Measurements from ENCODE around the gene FIBCD1. TPM values are rescaled to one million over a fixed set of nuclear protein-coding genes. Genes with fewer than 3 reads are reported as not detected.

Gene FIBCD1
- total and polyA plus RNA-seq, 9 of the 15 experiments (the other 6 are each of a cell fraction or from before 2014, with no cell fraction given) = 0.53 to 1.2 (median 0.95) TPM; not detected in 4

DNA sequence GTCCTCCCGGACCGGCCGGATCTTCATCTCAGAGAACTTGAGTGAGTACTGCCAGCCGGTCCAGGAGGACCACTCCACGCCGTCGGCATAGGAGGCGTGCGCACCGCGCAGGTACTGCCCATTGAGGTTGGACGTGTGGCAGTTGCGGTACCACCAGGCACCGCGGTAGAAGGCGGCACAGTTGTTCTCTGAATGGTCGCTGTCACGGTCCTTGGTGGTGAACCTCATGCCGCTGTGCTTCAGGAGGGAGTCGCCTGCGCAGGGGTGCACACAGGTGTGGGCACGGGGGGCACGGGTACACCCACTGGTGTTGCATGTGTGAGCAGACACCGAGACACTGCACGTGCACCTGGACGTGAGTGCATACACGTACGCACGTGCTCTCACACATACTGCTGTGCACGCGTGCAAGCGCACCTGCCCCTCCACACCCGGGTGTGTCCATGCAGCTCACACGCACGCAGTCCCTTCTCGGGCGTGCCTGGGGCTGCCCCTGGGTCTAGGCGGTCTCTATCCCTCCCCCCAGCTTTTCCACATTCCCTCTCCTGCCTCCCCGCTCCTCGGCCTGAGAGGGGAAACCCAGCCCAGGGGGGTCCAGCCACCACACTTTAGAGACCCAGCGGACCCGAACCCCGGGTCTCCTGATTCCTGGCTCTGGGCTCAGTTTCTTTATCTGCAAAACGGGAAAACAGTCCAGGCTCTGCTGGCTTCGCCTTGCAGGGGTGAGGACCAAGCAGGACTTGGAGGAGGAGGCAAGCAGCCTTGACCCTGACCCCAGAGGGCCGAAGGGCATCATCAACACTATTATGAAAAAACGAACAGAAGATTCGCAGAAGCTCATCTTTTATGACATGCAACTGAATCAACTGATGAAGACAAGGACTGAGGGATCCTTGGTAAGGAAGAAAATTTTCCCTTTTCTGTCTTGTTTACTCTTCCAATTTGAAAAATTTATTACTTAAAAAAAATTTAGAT lies 34.7 kb downstream of the FIBCD1 start (continued):
- TF ChIP-seq, protein P1, sequence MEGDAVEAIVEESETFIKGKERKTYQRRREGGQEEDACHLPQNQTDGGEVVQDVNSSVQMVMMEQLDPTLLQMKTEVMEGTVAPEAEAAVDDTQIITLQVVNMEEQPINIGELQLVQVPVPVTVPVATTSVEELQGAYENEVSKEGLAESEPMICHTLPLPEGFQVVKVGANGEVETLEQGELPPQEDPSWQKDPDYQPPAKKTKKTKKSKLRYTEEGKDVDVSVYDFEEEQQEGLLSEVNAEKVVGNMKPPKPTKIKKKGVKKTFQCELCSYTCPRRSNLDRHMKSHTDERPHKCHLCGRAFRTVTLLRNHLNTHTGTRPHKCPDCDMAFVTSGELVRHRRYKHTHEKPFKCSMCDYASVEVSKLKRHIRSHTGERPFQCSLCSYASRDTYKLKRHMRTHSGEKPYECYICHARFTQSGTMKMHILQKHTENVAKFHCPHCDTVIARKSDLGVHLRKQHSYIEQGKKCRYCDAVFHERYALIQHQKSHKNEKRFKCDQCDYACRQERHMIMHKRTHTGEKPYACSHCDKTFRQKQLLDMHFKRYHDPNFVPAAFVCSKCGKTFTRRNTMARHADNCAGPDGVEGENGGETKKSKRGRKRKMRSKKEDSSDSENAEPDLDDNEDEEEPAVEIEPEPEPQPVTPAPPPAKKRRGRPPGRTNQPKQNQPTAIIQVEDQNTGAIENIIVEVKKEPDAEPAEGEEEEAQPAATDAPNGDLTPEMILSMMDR (IDR thresholded peaks at IDR 0.05 in 2 of 3, conservative IDR thresholded peaks at IDR 0.05 in 1 of 3; ENCODE audit: insufficient read depth in 2 of 3, low read depth in 1 of 3, low read length in 3 of 3) = 0 out of 6 replicates have a peak, but pooled peaks of 1 of the 3 experiments have one; percentile 5
- TF ChIP-seq MAFK (IDR thresholded peaks at IDR 0.05; ENCODE audit: low read length) (peak; percentile 31; the same call in 1 of the 2 replicates), SRSF7 (optimal IDR thresholded peaks at IDR 0.05; ENCODE audit: low read depth, low read length) (no peak), ZNF436 (CRISPR knock-in tag; IDR thresholded peaks at IDR 0.05) (no peak), POLR3A (IDR thresholded peaks at IDR 0.05; ENCODE audit: borderline replicate concordance, extremely low read depth, insufficient read depth, insufficient read length) (no peak), TBL1XR1 (IDR thresholded peaks at IDR 0.05; ENCODE audit: low read length in 2 of 2) (peak in 1 of 2 experiments; percentile 75; a peak in 2 of 4 replicates), RCOR1 (IDR thresholded peaks at IDR 0.05; ENCODE audit: borderline replicate concordance in 1 of 2, low read depth in 2 of 2, low read length in 2 of 2) (0 out of 4 replicates have a peak, but pooled peaks of 1 of the 2 experiments have one; percentile 4), PHF20 (IDR thresholded peaks at IDR 0.05; ENCODE audit: partially characterized antibody) (no peak), RHOXF2B (CRISPR knock-in tag; conservative IDR thresholded peaks at IDR 0.05) (no peak), ZNF408 (CRISPR knock-in tag; IDR thresholded peaks at IDR 0.05; ENCODE audit: low read depth) (no peak), RB1 (IDR thresholded peaks at IDR 0.05; ENCODE audit: low read depth) (no peak), FOXP1 (CRISPR knock-in tag; IDR thresholded peaks at IDR 0.05) (no peak), NR3C1 (CRISPR knock-in tag; IDR thresholded peaks at IDR 0.05) (no peak), BHLHE40 (IDR thresholded peaks at IDR 0.05; ENCODE audit: low read length) (peak; percentile 94)
- TF ChIP-seq, protein P2, sequence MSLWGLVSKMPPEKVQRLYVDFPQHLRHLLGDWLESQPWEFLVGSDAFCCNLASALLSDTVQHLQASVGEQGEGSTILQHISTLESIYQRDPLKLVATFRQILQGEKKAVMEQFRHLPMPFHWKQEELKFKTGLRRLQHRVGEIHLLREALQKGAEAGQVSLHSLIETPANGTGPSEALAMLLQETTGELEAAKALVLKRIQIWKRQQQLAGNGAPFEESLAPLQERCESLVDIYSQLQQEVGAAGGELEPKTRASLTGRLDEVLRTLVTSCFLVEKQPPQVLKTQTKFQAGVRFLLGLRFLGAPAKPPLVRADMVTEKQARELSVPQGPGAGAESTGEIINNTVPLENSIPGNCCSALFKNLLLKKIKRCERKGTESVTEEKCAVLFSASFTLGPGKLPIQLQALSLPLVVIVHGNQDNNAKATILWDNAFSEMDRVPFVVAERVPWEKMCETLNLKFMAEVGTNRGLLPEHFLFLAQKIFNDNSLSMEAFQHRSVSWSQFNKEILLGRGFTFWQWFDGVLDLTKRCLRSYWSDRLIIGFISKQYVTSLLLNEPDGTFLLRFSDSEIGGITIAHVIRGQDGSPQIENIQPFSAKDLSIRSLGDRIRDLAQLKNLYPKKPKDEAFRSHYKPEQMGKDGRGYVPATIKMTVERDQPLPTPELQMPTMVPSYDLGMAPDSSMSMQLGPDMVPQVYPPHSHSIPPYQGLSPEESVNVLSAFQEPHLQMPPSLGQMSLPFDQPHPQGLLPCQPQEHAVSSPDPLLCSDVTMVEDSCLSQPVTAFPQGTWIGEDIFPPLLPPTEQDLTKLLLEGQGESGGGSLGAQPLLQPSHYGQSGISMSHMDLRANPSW (CRISPR knock-in tag; IDR thresholded peaks at IDR 0.05) = peak; percentile 25
- TF ChIP-seq, protein P3, sequence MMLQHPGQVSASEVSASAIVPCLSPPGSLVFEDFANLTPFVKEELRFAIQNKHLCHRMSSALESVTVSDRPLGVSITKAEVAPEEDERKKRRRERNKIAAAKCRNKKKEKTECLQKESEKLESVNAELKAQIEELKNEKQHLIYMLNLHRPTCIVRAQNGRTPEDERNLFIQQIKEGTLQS (IDR thresholded peaks at IDR 0.05) = no peak
- TF ChIP-seq, protein P3 (CRISPR knock-in tag; conservative IDR thresholded peaks at IDR 0.05) = no peak
- TF ChIP-seq, protein P4, sequence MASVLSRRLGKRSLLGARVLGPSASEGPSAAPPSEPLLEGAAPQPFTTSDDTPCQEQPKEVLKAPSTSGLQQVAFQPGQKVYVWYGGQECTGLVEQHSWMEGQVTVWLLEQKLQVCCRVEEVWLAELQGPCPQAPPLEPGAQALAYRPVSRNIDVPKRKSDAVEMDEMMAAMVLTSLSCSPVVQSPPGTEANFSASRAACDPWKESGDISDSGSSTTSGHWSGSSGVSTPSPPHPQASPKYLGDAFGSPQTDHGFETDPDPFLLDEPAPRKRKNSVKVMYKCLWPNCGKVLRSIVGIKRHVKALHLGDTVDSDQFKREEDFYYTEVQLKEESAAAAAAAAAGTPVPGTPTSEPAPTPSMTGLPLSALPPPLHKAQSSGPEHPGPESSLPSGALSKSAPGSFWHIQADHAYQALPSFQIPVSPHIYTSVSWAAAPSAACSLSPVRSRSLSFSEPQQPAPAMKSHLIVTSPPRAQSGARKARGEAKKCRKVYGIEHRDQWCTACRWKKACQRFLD (CRISPR knock-in tag; IDR thresholded peaks at IDR 0.05) = no peak
- TF ChIP-seq, protein P5, sequence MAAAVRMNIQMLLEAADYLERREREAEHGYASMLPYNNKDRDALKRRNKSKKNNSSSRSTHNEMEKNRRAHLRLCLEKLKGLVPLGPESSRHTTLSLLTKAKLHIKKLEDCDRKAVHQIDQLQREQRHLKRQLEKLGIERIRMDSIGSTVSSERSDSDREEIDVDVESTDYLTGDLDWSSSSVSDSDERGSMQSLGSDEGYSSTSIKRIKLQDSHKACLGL (CRISPR knock-in tag; IDR thresholded peaks at IDR 0.05; ENCODE audit: borderline replicate concordance, poor library complexity, severe bottlenecking) = no peak

Measured in K562 (cell line).